ENCODE data around the gene PRC1.
"Not testable (repeated sequence)": the region's sequence is repeated elsewhere in the genome, so short reads cannot be mapped to it uniquely, and the experiment has no call there.

Gene PRC1

GRCh38 chr15:90931828-90932659 is 62.3 kb downstream of the PRC1 start, which contains the start of gene HDDC3:
HDDC3 (minus strand) TSS chr15:90932549; CDS start chr15:90932540, 9 bp downstream.
- peak; percentile 74 for DNase-seq

DNA sequence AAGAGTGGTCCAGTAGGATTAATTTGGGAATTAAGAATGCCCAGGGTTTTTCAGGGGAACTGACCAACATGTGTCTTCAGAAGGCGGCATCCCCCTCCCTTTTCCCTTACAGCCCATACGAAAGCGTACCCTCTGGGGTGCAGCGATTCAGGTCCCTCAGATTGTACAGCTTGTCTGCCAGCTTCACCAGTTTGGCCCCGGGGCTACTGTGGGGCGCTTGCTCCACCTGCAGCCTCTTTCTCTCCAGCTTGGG is 62.8 kb downstream of the PRC1 start:
- DNase-seq, result no peak

DNA sequence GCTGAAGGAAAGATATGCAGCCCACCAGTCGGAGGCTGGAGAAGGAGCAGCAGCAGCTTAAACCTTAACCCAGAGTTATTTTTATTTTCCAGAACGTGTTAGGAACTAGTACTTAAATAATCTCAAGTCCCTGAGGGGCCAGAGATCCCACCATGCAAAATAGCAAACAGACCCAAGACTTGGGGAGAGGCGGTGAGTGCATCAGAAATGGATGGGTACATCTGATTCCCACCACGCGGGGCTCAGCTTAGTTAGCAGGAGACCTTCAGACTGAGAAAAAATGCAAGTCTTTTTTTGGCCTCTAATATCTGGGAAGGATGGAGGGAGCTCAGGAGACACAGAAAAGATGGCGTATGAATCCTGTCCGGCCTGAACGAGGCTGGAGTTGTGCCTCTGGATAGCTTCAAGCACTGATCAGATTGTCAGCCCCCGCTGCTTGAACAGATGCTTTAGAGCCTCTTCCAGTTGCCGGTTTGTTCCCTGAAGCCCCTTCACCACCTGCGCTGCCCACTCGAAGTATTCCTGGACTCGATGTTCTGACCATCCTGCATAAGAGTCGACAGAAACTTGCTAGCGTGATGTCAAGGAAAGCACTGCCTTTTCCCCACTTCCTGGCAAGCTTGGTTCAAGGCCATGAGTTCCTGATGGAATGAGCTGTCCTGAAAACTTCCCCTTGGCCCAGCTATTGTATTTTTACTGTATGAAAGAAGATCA is 63.3 kb downstream of the PRC1 start:
- no peak for DNase-seq

GRCh38 chr15:90929246-90930019 is 64.9 kb downstream of the PRC1 start:
- DNase-seq, result no peak

DNA sequence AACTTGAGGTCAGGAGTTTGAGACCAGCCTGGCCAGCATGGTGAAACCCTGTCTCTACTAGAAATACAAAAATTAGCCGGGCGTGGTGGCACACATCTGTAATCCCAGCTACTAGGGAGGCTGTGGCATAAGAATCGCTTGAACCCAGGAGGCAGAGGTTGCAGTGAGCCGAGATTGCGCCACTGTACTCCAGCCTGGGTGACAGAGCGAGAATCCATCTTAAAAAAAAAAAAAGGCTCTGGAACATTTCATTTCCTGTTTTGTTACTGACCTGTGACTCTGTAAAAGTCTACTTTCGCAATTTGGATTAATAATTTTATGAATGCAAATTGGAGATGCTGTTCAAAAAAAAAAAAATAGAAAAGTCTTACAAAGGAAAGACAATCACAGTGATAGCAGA is 66.2 kb downstream of the PRC1 start:
- DNase-seq, result not testable (repeated sequence)

DNA sequence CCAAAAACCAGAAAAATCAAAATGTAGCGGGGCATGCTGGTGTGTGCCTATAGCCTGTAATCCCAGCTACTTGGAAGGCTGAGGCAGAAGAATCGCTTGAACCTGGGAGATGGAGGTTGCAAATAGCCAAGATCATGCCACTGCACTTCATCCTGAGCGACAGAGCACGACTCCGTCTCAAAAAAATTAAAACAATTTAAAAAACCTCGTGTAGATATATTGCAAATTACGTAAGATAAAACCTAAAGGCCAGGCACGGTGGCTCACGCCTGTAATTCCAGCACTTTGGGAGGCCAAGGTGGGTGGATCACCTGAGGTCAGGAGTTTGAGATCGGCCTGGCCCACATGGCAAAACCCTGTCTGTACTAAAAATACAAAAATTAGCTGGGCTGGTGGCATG is 67.6 kb downstream of the PRC1 start:
- not testable (repeated sequence) for DNase-seq

DNA sequence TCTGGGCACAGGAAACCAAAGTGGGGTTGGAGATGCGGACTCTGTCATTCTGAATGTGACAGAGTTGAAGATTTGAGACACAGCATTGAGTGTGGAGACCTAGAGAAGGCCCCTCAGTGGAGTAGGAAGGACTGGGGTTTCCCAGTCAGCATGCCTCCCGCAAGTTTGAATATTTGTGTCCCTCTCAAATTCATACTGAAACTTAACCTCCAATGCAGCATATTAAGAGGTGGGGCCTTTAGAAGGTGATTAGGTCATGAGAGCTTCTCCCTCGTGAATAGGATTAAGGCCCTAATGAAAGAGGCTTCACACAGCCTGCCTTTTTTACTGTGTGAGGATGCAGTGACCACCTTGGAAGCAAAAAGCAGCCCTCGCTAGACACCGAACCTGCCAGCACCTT is 70.0 kb downstream of the PRC1 start:
- DNase-seq, result no peak

GRCh38 chr15:90922712-90923322 is 71.5 kb downstream of the PRC1 start:
- not testable (repeated sequence) for DNase-seq

DNA sequence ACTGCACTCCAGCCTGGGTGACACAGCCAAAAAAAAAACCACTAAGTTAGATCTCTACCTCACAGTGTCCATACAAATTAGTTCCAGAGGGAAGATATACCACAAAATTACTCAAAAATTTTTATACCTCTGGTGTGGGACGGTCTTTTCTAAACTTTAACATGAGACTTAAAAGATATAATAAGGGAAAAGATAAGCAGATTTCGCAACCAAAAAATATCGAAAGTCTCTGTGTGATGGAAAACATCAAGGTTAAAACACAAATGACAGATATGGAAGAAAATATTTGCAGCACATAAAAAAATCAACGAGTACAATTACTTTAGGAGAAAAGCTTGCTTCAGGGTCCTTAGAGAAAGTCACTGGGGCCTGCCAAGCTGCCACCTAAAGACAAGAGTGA is 72.4 kb downstream of the PRC1 start:
- DNase-seq, result no peak

- DNase-seq, result no peak
Observed at GRCh38 chr15:90918835-90919234, 75.5 kb downstream of the PRC1 start.

DNA sequence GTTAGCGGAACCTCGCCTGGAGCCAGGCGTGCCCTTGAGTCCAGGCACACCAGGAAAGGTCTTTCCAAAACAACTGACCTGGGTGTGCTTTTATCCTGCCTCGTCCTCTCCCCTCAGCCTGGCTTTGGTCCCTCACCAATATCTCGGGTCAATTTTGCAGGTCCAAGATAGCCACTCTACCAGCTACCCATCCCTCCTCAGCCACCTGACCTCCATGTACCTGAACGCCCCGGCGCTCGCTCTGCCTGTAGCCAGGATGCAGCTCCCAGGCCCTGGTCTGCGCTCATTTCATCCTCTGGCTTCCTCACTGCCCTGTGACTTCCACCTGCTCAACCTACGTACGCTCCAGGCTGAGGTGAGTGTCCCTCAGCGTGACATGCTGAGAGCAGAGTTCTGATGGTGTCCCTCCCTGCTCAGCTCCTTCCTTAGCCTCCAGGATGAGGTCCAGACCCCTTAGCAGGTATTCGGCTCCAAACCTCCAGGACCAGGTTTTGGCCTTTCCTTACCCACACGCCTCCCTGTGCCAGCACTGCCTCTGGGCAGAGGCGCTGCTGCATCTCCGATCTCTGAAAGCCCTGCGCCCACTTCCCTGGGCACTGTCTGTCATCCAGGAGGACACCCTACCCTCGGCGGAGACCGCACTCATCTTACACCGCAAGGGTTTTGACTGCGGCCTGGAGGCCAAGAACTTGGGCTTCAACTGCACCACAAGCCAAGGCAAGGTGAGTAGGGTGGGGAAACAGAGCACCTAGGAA is 76.1 kb downstream of the PRC1 start:
- no peak for DNase-seq

DNA sequence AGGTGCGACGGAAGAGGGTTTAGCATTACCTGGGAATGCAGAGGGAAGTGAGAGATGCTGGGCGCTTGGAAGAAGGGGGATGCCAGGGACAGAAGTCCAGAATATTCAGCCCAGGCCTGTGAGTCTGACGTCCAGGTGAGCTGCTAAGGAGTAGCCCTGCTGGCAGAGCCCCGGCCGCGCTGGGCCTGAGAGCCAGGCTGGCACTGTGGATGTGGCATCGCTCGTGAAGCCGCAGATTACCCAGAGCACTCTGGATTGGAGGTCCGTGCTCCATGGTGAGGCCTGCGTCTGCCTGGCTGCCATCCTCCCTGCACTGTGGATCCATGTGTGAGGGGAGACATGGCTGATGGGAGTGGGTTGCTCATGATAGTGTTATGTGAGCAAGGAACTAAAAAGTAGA is 76.8 kb downstream of the PRC1 start:
- no peak for DNase-seq

GRCh38 chr15:90916461-90916860 is 77.9 kb downstream of the PRC1 start:
- no peak for DNase-seq

Data from fibroblast of skin of abdomen (primary cell).